Medulla oblongata (tissue), 1 donor: ENCODE measurements around the gene MAPK9.
A peak's percentile ranks its signal among the peaks of the same experiment; 100 is the strongest.

Experiments
- DNase-seq: peaks from one replicate; pipeline ENCODE4 v3.0.0-alpha.2; 2015; ENCODE audit errors: extremely low spot score

MAPK9 gene

GRCh38 chr5:180294913-180295555 is 3.2 kb upstream of the MAPK9 start:
- DNase-seq, result no peak

GRCh38 chr5:180294411-180294810 is 2.5 kb upstream of the MAPK9 start:
- peak; percentile 53 for DNase-seq

GRCh38 chr5:180291234-180291940 is 496 bp downstream of the MAPK9 start:
- DNase-seq, result peak; percentile 12

- no peak for DNase-seq
These were observed 1.2 kb downstream of the MAPK9 start for GRCh38 chr5:180290568-180291233.

- DNase-seq, result no peak
These were observed 1.9 kb downstream of the MAPK9 start for GRCh38 chr5:180289966-180290365.

GRCh38 chr5:180289433-180289832 is 2.5 kb downstream of the MAPK9 start:
- DNase-seq, result no peak

- no peak for DNase-seq
These were observed 4.0 kb downstream of the MAPK9 start for GRCh38 chr5:180287868-180288267.

- no peak for DNase-seq
These were observed 4.5 kb downstream of the MAPK9 start for GRCh38 chr5:180287404-180287803.

GRCh38 chr5:180284149-180284548 is 7.7 kb downstream of the MAPK9 start:
- DNase-seq, result peak; percentile 80

GRCh38 chr5:180283026-180283615 is 8.8 kb downstream of the MAPK9 start:
- DNase-seq, result no peak

GRCh38 chr5:180282281-180282680 is 9.6 kb downstream of the MAPK9 start:
- DNase-seq, result no peak

GRCh38 chr5:180281706-180282105 is 10.2 kb downstream of the MAPK9 start:
- DNase-seq, result no peak

GRCh38 chr5:180274695-180275094 is 17.2 kb downstream of the MAPK9 start:
- no peak for DNase-seq

- DNase-seq, result no peak
These were observed 20.7 kb downstream of the MAPK9 start for GRCh38 chr5:180271221-180271620.

- no peak for DNase-seq
These were observed 32.6 kb downstream of the MAPK9 start for GRCh38 chr5:180259260-180259611.

- no peak for DNase-seq
These were observed 38.7 kb downstream of the MAPK9 start for GRCh38 chr5:180253036-180253824.

- DNase-seq, result no peak
These were observed 40.0 kb downstream of the MAPK9 start for GRCh38 chr5:180251887-180252286.

GRCh38 chr5:180251141-180251540 is 40.7 kb downstream of the MAPK9 start:
- DNase-seq, result no peak

GRCh38 chr5:180250329-180250728 is 41.6 kb downstream of the MAPK9 start:
- DNase-seq, result no peak

GRCh38 chr5:180241600-180241999 is 50.3 kb downstream of the MAPK9 start:
- no peak for DNase-seq

- DNase-seq, result no peak
These were observed 53.3 kb downstream of the MAPK9 start for GRCh38 chr5:180238631-180239030.

- DNase-seq, result no peak
These were observed 56.0 kb downstream of the MAPK9 start for GRCh38 chr5:180235846-180236245.
